ENCODE measurements around the gene CCL28. TPM values are rescaled to one million over a fixed set of nuclear protein-coding genes. Genes with fewer than 3 reads are reported as not detected.

CCL28 gene
- total and polyA plus RNA-seq, 8 donors = 0.29 to 6.4 (median 0.55) TPM

- H3K27ac ChIP-seq = peak overlapping the region in 1 of 2 donors; percentile 75
- ATAC-seq = no peak
- intact Hi-C loops (cut with DNase I) = no loop called here
- no peak for DNase-seq
- peaks cover 3 to 14% of the 10 kb centered on the region in 2 donors for H3K4me1 ChIP-seq
- no peak overlapping the region for H3K4me3 ChIP-seq
- H3K36me3 ChIP-seq = no peaks in the 10 kb centered on the region
- no peaks in the 10 kb centered on the region for H3K27me3 ChIP-seq
- H3K9me3 ChIP-seq = no peaks in the 10 kb centered on the region
- no peak for TF ChIP-seq CTCF (IDR thresholded peaks at IDR 0.05)
These were observed 21.2 kb upstream of the CCL28 start for GRCh38 chr5:43433382-43433781.

- Histone ChIP-seq H3K36me3 (no peaks in the 10 kb centered on the region), H3K27ac (peak overlapping the region; percentile 20 to 75), H3K9me3 (no peaks in the 10 kb centered on the region), H3K4me3 (no peak overlapping the region), H3K4me1 (peaks cover 3 to 14% of the 10 kb centered on the region in 2 donors), H3K27me3 (no peaks in the 10 kb centered on the region)
- intact Hi-C loops (cut with DNase I) = no loop called here
- DNase-seq = peak; percentile 35 to 80 (median 72)
- ATAC-seq = peak; percentile 88
- TF ChIP-seq CTCF (IDR thresholded peaks at IDR 0.05) = no peak
These were observed 20.5 kb upstream of the CCL28 start for GRCh38 chr5:43432486-43433375.

GRCh38 chr5:43429706-43430105, 17.5 kb upstream of the CCL28 start:
- Histone ChIP-seq H3K36me3 (no peaks in the 10 kb centered on the region), H3K4me3 (no peak overlapping the region), H3K27ac (no peak overlapping the region), H3K4me1 (peaks cover 3 to 14% of the 10 kb centered on the region in 2 donors), H3K9me3 (no peaks in the 10 kb centered on the region), H3K27me3 (no peaks in the 10 kb centered on the region)
- ATAC-seq (no peak), DNase-seq (no peak)
- intact Hi-C loops (cut with DNase I) = no loop called here
- TF ChIP-seq CTCF (IDR thresholded peaks at IDR 0.05) = no peak

GRCh38 chr5:43429016-43429415, 16.8 kb upstream of the CCL28 start:
- Histone ChIP-seq H3K4me3 (no peak overlapping the region), H3K27ac (no peak overlapping the region), H3K27me3 (no peaks in the 10 kb centered on the region), H3K36me3 (no peaks in the 10 kb centered on the region), H3K4me1 (peaks cover 3 to 14% of the 10 kb centered on the region in 2 donors), H3K9me3 (no peaks in the 10 kb centered on the region)
- no peak for TF ChIP-seq CTCF (IDR thresholded peaks at IDR 0.05)
- ATAC-seq (no peak), DNase-seq (no peak)
- intact Hi-C loops (cut with DNase I) = no loop called here

- DNase-seq (no peak), ATAC-seq (no peak)
- TF ChIP-seq CTCF (IDR thresholded peaks at IDR 0.05) = no peak
- intact Hi-C loops (cut with DNase I) = no loop called here
- Histone ChIP-seq H3K36me3 (no peaks in the 10 kb centered on the region), H3K4me1 (peaks cover 3% of the 10 kb centered on the region in 2 donors), H3K27me3 (no peaks in the 10 kb centered on the region), H3K9me3 (no peaks in the 10 kb centered on the region), H3K27ac (no peak overlapping the region), H3K4me3 (no peak overlapping the region)
These were observed 15.1 kb upstream of the CCL28 start for GRCh38 chr5:43427306-43427705.

All from left lung (tissue), 10 donors.